NCI-H446 treated with DMSO at 0.1 percent for 48 hours (cell line): Measurements from ENCODE around the gene STX7.

Experiments
- DNase-seq: peaks from one replicate; lab custom pipeline; 2025; lab: John Stamatoyannopoulos, UW

The STX7 gene

GRCh38 chr6:132476688-132477087 lies 36.2 kb downstream of the STX7 start:
- no peak for DNase-seq

DNA sequence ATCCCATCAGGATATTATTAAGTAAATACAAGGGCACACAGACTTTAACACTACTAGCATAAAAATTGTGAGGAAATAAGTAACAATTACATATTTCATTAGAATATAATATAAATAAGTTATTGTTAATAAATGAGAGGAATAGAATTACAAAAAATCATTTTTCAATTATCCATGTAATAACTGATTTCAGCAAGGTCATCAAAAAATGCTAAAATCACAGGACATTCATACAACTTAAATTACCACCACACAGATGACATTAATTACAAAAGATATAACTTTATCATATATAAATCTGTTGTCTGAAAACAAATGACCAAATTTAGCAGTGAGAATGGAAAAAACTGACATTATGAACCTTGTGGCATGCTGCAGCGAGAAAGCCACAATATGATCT lies 37.0 kb downstream of the STX7 start:
- DNase-seq = no peak

DNA sequence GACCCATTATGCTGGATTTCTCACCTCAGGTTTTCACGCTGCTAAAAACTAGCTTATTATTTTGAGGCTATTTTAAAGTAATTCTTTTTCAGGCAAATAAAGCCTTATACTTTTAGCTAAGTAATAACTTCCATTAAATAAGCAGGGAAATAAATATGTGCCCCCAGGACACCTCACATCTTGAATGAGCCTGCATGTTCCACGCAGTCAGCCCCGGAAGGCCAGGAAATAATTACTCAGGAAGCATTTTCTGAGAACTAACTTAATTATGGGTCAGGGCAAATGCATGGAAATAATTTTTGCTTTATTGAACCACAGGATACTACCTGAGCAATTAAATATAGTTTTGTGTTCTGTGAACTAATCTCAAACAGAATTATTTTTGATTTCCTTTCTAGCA lies 41.1 kb downstream of the STX7 start:
- DNase-seq = no peak

DNA sequence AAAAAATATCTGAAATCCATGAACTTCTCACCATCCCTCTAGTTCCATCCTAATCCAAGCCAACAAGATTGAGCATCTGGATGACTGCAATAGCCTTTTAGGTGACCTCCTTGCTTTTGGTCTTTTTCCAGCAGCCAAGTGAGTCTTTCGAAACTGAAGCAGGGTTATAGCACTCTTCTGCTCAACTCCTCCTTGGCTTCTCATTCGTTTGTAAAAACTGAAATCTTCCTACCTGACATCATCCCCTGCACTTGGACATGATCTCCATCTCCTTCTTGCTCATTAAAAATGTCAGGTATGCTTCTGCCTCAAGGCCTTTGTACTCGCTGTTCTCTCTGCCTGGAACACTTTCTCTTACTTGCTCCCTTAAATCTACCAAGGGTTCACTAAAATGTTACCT lies 46.0 kb downstream of the STX7 start:
- no peak for DNase-seq

DNA sequence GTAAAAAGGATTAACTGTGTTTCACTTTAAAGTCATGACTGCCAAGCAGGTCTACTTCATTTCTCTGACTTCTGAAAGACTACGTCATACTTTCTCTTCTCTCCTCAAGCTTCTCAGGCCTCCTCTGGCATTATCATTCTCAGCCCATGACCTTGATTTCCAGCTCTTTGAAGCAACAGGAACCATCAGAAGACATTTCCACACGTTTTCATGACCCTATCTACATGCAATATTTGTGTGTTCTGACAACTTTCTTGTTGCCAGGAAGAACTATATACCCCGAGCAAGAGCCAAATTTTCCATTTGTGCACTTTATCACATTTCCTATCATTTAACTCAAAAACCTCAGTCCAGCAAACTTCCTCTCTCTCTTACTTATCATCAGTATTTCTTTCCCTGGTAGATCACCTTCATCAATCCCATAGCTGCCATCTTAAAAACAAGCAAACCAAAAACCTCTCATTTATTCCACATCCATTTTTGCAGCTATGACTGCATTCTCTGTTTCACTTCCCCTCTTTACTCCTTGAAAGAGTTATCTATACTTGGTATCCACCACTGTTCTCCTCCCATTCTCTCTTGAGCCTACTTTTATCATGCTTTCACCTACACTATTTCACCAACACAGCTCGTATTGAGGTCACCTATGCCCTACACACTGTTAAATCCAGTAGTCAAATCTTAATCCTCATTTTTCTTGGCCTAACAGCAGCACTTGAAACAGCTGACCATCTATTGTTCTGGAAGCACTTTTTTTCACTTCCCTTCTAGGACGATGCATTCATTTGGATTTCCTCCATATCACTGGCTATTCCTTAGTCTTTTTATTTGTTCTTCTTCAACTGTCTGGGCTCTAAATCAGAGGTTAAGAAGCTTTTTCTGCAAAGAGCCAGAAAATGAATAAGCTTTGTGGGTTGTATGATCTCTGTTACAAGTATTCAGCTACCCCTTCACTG lies 47.1 kb downstream of the STX7 start:
- no peak for DNase-seq

DNA sequence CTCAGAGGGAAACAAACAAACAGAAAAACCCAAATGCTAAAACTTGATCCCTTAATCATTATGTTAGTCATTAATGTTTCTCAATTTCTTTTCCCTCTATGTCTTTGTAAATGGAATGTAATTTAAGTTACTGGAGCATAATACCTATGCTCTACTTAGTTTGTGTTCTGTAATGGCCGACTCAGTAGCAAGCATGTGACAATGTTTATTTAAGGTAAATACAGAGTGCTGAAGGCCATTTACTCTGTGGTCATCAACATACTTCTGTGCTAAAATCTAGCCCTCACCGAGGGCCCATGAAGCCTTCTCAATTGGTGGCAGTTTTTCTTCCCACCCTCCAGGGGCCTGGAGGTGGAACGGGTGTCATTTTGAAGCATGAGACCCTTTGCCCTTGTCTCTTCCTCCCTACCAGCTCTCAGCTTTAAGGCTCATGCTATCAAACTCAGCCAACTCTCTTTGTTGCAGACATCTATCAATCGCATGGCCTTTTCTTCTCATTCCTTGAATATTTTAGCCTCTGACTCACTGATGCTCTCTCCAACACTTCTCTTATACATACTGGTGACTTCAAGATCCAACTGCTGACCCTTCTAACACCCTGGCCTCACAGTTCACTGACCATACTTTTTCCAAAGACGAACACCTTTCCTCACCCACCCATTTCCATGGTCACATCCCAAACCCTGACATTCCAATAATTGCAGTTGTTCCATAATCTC lies 48.2 kb downstream of the STX7 start:
- DNase-seq = no peak

DNA sequence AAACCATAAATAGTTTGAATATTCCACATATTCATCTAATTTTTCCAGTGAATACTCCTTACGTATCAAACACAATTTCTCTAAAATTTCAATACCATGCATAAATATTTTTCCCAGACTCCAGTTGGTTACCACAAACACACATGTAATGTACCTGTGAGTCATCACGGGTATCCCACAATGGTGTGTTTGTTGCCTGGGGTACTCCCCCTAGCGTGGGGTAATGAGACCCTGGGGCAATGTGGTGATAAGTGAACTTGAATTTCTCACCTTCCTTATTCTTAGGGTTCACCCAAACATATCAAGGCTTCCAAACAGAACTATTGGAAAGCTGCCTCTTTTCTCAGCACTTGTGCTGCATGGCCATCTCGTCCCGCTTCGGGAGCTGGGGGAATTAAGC lies 51.0 kb downstream of the STX7 start:
- no peak for DNase-seq

GRCh38 chr6:132459605-132459952 lies 53.3 kb downstream of the STX7 start:
- DNase-seq = no peak

GRCh38 chr6:132458887-132459604 lies 53.9 kb downstream of the STX7 start:
- DNase-seq = no peak

DNA sequence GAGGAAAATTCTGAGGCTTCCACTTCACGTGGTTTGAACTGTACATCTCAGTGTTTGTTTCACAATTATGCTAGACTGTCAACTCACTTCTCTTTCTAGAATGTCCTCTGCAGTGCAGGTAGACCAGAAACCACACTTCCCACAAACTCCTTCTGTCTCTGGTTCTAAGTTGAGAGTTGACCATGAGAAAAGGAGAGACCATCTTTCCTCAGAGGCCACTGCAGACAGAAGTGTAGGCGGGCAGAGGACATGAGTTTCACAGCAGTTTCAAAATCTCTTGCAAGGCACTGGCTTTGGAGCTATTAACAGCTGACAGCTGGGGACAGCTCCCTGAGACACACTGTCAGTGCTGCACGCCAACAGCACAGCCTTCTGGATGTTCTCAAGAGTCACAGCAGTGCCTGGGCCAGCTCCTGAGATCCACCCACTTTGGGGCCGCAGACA lies 56.2 kb downstream of the STX7 start:
- no peak for DNase-seq

DNA sequence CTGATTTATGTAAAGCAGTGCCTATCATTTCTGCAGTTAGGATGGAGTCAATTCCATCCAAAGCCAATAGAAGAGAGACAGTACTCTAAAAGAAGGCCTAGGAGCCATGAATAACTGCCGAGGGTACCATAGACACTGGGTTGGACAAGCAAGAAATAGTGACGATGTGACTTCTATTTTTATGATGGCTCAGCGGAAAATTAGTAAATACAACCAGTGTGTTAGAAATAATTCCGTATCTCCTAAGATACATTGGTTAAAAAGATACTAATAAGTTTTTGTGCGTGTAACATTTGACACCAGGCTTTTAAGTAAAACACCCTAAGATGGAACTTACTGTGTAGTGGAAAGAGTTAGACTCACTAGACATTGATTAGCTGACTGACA lies 66.1 kb downstream of the STX7 start:
- no peak for DNase-seq

GRCh38 chr6:132446141-132446854 lies 66.6 kb downstream of the STX7 start:
- DNase-seq = no peak

DNA sequence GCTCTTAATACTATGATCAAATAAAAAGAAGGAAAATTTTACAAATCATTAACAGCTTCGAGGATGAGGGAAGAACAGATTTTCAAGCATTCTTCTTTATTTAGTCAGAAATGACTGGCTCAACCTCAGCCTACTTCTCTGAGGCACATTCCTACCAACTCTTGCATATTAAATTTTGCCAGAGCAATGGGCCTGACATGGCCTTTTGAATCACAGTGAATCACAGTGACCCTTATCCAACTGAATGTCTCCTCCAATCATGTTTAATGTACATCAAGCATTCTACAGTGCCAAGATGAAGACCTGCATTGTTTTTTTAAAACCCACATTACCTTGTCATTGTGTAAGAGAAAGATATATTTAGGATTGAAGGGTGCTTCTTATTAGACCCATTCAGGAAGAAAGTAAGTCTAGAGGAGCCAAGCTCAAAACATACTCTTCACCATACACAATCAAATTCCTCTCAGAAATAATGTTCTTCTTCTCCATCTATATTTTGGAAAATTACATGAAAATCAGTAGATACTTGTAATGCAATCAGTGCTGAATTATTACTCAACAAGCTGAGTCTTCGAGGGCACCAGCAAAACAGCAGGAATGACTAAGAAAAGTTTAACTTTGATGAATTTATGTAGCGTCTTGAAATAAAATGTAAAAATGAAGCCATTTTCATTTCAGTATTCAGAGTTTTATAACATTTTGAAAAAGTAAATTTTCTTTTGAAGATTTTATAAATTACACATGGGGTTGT lies 67.5 kb downstream of the STX7 start:
- no peak for DNase-seq

DNA sequence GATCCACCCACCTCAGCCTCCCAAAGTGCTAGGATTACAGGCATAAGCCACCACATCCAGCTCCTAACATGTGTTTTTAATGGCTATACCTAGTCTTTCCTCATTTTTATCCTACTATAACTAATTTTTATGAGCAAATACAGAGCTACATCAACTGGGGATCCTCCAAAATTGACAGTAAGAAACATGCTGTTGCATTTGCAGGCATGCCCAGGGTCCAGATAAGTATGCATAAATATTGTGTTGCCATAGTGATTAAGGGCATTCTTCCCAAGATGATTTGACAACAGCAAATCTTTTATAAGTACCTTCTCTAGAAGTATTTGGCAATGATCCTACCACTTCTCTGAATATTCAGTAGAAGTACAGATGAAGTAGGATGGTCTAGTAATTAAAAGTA lies 69.7 kb downstream of the STX7 start:
- DNase-seq = no peak

DNA sequence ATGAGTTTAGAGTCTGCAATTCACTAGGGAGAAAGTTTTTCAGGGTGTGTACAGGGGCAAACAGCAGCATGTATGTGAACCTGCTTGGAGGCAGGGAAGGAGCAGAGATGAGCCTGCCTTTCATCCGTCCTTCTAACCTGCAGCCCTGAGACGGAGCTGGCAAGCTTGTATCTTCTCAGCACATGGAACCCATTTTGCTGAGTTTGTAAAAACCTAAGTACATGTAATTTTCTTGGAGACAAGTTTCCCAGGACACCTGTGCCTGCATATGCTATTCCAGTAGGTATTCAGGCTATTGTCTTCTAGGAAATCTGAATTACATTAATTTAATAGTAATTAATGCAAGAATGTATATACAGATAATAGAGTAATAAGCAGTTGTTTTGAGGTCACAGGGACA lies 82.8 kb downstream of the STX7 start:
- DNase-seq = no peak

GRCh38 chr6:132425176-132425575 lies 87.7 kb downstream of the STX7 start:
- no peak for DNase-seq

DNA sequence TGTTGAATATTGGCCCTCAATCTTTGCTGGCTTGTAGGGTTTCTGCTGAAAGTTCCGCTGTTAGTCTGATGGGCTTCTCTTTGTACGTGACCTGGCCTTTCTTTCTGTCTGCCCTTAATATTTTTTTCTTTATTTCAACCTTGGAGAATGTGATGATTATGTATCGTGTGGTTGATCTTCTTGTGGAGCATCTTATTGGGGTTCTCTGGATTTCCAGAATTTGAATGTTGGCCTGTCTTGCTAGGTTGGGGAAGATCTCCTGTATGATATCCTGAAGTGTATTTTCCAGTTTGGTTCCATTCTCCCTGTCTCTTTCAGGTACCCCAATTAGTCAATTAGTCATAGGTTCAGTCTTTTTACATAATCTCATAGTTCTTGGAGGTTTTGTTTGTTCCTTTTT lies 89.1 kb downstream of the STX7 start:
- DNase-seq = no peak

DNA sequence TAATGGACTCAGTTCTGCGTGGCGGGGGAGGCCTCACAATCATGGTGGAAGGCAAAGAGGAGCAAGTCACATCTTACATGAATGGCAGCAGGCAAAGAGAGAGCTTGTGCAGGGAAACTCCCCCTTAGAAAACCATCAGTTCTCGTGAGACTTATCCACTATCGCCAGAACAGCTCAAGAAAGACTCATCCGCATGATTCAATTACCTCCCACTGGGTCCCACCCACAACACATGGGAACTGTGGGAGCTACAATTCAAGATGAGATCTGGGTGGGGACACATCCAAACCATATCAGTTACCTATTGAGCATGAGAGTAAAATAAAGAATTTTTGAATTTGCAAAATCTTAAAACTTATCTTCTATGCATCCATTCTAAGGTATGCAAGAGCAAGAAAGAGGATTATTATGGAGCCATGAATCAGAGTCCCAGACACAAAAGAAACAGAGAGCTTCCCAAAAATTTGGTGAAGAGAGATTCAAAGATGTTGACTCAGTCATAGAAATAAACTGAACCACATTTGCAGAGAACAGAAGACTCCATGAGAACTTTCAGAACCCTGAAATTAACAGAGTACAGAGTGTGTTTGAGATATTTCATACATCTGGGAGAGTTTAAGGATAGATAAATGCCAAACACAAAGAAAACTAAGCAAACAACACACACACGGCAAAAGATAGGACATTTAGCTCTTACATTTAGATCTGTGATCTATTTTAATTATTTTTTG lies 94.5 kb downstream of the STX7 start:
- no peak for DNase-seq

DNA sequence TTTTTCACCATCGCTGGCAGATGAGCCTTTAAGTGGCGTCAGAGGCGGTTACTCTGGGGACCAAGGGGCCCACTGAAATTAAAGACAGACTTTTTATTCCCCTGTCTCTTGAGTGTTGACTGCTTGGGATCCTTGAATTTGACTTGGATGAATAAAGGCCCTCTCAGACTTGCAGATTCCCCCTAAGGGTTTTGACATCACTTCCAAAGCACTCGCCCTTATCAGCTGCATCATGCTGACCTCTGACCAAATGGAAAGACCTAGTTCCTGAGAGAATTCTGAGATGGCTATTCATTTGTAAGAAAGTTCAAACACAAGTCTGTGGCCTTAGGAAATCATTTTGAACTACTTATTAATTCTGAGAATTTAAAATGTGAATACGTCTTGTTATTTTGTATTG lies 98.2 kb downstream of the STX7 start:
- DNase-seq = no peak

GRCh38 chr6:132414322-132414721 lies 98.6 kb downstream of the STX7 start:
- no peak for DNase-seq

DNA sequence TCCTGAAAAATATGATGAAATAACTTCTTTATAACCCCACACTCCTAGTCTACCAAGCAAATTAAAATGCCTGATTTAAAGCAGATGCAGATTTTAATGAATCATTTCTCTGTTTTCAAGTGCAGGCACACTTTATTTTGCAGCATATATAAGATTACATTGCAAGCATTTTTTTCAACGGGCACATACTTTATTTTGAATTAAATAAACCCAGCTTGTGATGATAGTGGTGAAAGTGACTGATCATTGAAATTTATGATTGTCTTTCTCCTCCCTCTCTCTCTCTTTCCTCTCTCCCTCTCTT lies 99.5 kb downstream of the STX7 start:
- no peak for DNase-seq
